CD4-positive, alpha-beta T cell (primary cell): ENCODE measurements around the gene WDFY2. TPM values are rescaled to one million over a fixed set of nuclear protein-coding genes. Genes with fewer than 3 reads are reported as not detected.

ENCODE experiments used
- ATAC-seq: fragments of 200-7000 bp; cut with Tn5 transposase; one replicate; pipeline ENCODE4 v1.10.0; 2022; ENCODE audit warnings: mild to moderate bottlenecking; ENCODE audit not compliant: poor library complexity
- CTCF ChIA-PET: fragments of 350-600 bp; sonication (Branson Sonifier 250); formaldehyde crosslinking; loops from one replicate; lab custom pipeline; 2021; ENCODE audit warnings: antibody characterized with exemption, inconsistent platforms; lab: Charles Lee
- POLR2A ChIA-PET: fragments of 350-600 bp; sonication (Branson Sonifier 250); formaldehyde crosslinking; loops from one replicate; lab custom pipeline; 2021; ENCODE audit warnings: antibody characterized with exemption, inconsistent platforms; lab: Charles Lee
- DNase-seq, 14 experiments: peaks; one replicate each; pipeline ENCODE4 v3.0.0-alpha.2; 2013 to 2020; ENCODE audit warnings: mixed read lengths in 2 of 14
- H3K27ac ChIP-seq, 2 donors: one replicate each; pipeline versions ENCODE4 v1.5.1 to v1.7.0; 2013; ENCODE audit warnings: low read length in 2 of 2, low read depth in 1 of 2, mild to moderate bottlenecking in 1 of 2
- H3K27me3 ChIP-seq, 2 experiments: 1 replicate in 1 of 2; 2 replicates in 1 of 2; pipeline versions ENCODE4 v1.6.1 to v1.7.0; 2013; ENCODE audit warnings: low read length in 2 of 2, control low read depth in 1 of 2, mild to moderate bottlenecking in 1 of 2, moderate library complexity in 1 of 2; ENCODE audit not compliant: insufficient read depth in 2 of 2, control insufficient read depth in 1 of 2
- H3K36me3 ChIP-seq: one replicate; pipeline ENCODE4 v1.6.1; 2013; ENCODE audit warnings: low read length, control low read depth; ENCODE audit not compliant: insufficient read depth
- H3K4me1 ChIP-seq: one replicate; pipeline ENCODE4 v1.6.1; 2013; ENCODE audit warnings: low read length, control low read depth; ENCODE audit not compliant: insufficient read depth
- H3K4me3 ChIP-seq: one replicate; pipeline ENCODE4 v1.5.1; 2013; ENCODE audit warnings: mild to moderate bottlenecking, low read length, moderate library complexity
- H3K9me3 ChIP-seq, 2 experiments: 1 replicate in 1 of 2; 2 replicates in 1 of 2; pipeline versions ENCODE4 v1.6.1 to v1.7.0; 2013; ENCODE audit warnings: low read length in 2 of 2, mild to moderate bottlenecking in 2 of 2, control low read depth in 1 of 2, moderate library complexity in 1 of 2; ENCODE audit not compliant: control insufficient read depth in 1 of 2, insufficient read depth in 1 of 2
- H3K27ac Mint-ChIP-seq: one replicate; pipeline ENCODE4 v1.8.0; 2020; ENCODE audit warnings: mixed read lengths
- H3K27me3 Mint-ChIP-seq: one replicate; pipeline ENCODE4 v1.8.0; 2021; ENCODE audit warnings: mixed read lengths
- H3K36me3 Mint-ChIP-seq: one replicate; pipeline ENCODE4 v1.8.0; 2021; ENCODE audit warnings: low read depth, mixed read lengths
- H3K4me1 Mint-ChIP-seq: one replicate; pipeline ENCODE4 v1.8.0; 2021; ENCODE audit warnings: low read depth, mixed read lengths
- H3K4me3 Mint-ChIP-seq: one replicate; pipeline ENCODE4 v1.8.0; 2020; ENCODE audit warnings: mild to moderate bottlenecking, mixed read lengths
- H3K9me3 Mint-ChIP-seq: one replicate; pipeline ENCODE4 v1.8.0; 2020; ENCODE audit warnings: mixed read lengths
- CTCF ChIP-seq: fragments of 200-600 bp; IDR thresholded peaks from one replicate; pipeline ENCODE4 v1.8.0; 2022; ENCODE audit warnings: antibody characterized with exemption, mild to moderate bottlenecking
- intact Hi-C, 2 experiments: fragments of 100-400 bp; cut with DNase I in 1 of 2; cut with micrococcal nuclease in 1 of 2; formaldehyde crosslinking; loops; one replicate each; pipeline versions ENCODE4 v1.15.1 to v1.9.0; 2023 to 2025; cut with DNase I, micrococcal nuclease
- total RNA-seq, 174 experiments: library from RNA in 2 of 174; stranded (reverse) in 2 of 174; gene quantifications; one replicate each; pipeline ENCODE4 v1.2.3 and lab custom pipeline; 2021 to 2026

The WDFY2 gene
- total RNA-seq, 2 experiments from 2014 or later = 21.4 to 21.9 TPM

GRCh38 chr13:51811920-51812451, 227.7 kb downstream of the WDFY2 start:
- Mint-ChIP-seq H3K9me3 (no peaks in the 10 kb centered on the region), H3K27me3 (no peaks in the 10 kb centered on the region), H3K4me1 (peaks cover 67% of the 10 kb centered on the region), H3K36me3 (peaks cover 81% of the 10 kb centered on the region), H3K4me3 (no peak overlapping the region), H3K27ac (peak overlapping the region; percentile 89)
- H3K27ac ChIP-seq = peak overlapping the region; percentile 2 to 13
- ATAC-seq (no peak), DNase-seq (peak in 2 of 14 experiments; percentile 49 to 53)
- H3K27me3 ChIP-seq = no peaks in the 10 kb centered on the region
- no peak for TF ChIP-seq CTCF
- H3K4me1 ChIP-seq = peaks cover 52% of the 10 kb centered on the region
- H3K9me3 ChIP-seq = peaks cover 0 to 3% of the 10 kb centered on the region in 2 experiments
- peaks cover 44% of the 10 kb centered on the region for H3K36me3 ChIP-seq
- CTCF ChIA-PET = no interaction called here
- POLR2A ChIA-PET = interaction anchor here (0.6 to 8.1 kb wide), 2 partner anchors 13 to 20 kb away, joined by 3 to 110 read pairs; no protein-coding TSS in a partner anchor
- no peak overlapping the region for H3K4me3 ChIP-seq
- intact Hi-C loops = loop anchor here in 1 of 2 experiments (10.0 kb wide), 2 partner anchors 643 to 843 kb away; partner anchors contain the start of genes CKAP2, SUGT1 and VPS36

- DNase-seq (no peak), ATAC-seq (no peak)
- Histone ChIP-seq H3K4me3 (no peak overlapping the region), H3K27me3 (no peaks in the 10 kb centered on the region), H3K4me1 (peaks cover 70% of the 10 kb centered on the region), H3K27ac (no peak overlapping the region), H3K36me3 (peaks cover 41% of the 10 kb centered on the region), H3K9me3 (peaks cover 0 to 3% of the 10 kb centered on the region in 2 experiments)
- TF ChIP-seq CTCF = no peak
- intact Hi-C loops = loop anchor here in 1 of 2 experiments (10.0 kb wide), 2 partner anchors 641 to 841 kb away; partner anchors contain the start of genes CKAP2, SUGT1 and VPS36
- Mint-ChIP-seq H3K9me3 (no peaks in the 10 kb centered on the region), H3K4me3 (peak overlapping the region; percentile 25), H3K4me1 (peaks cover 75% of the 10 kb centered on the region), H3K27me3 (no peaks in the 10 kb centered on the region), H3K27ac (peak overlapping the region; percentile 89), H3K36me3 (peaks cover 79% of the 10 kb centered on the region)
- ChIA-PET POLR2A (interaction anchor here (0.7 to 8.1 kb wide), 8 partner anchors 7 to 361 kb away, joined by 3 to 110 read pairs (median 6); partner anchors contain the start of gene INTS6), CTCF (interaction anchor here (0.6 to 4.4 kb wide), 6 partner anchors 9 to 338 kb away, joined by 3 to 44 read pairs (median 4); no protein-coding TSS in a partner anchor)
Observed at GRCh38 chr13:51814071-51814470, 229.8 kb downstream of the WDFY2 start.

DNA sequence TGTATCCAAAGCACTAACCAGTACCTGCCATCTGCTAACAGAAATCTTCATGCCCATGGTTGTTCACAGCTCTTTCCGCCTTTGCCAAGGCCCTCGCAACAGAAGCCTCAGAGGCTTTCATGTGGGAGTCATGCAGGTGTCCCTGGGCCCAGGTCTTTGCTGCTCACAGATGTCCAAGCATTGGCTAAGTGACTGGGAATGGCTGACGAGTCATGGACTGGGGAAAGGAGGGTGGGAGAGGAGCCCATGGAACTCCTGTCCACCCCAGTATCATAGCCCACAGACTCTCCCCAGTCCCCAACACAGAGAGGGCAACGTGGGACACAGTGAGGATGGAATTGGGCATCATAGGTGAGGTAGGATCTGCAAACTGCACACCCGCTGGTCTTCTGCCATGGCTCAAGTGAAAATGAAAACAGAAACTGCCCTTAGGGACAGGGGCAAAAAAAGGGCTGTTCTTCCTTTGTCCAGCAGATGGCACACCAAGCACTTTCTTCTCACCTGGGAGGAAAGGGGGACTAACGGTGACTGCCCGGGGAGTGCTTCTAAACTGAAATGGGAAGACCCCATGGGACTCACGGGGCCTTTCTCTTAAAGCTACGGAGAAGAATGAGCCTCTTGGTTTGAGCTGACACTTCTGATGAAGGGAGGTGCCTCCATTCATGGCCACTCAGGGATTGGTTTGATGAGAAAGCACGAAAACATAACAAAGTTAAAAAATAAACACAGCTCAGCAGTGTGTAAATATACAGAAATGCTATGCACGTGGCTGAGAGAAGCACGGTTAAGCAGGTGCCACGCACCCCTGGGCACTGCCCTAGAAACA, 230.8 kb downstream of the WDFY2 start:
- no peaks in the 10 kb centered on the region for H3K27me3 ChIP-seq
- H3K4me1 Mint-ChIP-seq = peaks cover 84% of the 10 kb centered on the region
- H3K4me3 ChIP-seq = peak overlapping the region; percentile 13
- peak overlapping the region in 1 of 2 donors; percentile 23 for H3K27ac ChIP-seq
- POLR2A ChIA-PET = interaction anchor here (0.7 to 8.1 kb wide), 11 partner anchors 8 to 364 kb away, joined by 3 to 110 read pairs (median 6); partner anchors contain the start of genes ALG11 and INTS6
- peak overlapping the region; percentile 77 for H3K4me3 Mint-ChIP-seq
- H3K27me3 Mint-ChIP-seq = no peaks in the 10 kb centered on the region
- H3K27ac Mint-ChIP-seq = peak overlapping the region; percentile 89
- no peaks in the 10 kb centered on the region for H3K9me3 Mint-ChIP-seq
- H3K9me3 ChIP-seq = peaks cover 0 to 3% of the 10 kb centered on the region in 2 experiments
- H3K36me3 Mint-ChIP-seq = peaks cover 79% of the 10 kb centered on the region
- DNase-seq (peak; percentile 56 to 88 (median 68)), ATAC-seq (peak; percentile 80)
- peak; percentile 89 for TF ChIP-seq CTCF
- CTCF ChIA-PET = interaction anchor here (0.6 to 4.4 kb wide), 16 partner anchors 10 to 414 kb away, joined by 3 to 44 read pairs (median 4); partner anchors contain the start of genes TMEM272 and WDFY2
- peaks cover 41% of the 10 kb centered on the region for H3K36me3 ChIP-seq
- H3K4me1 ChIP-seq = peaks cover 79% of the 10 kb centered on the region
- intact Hi-C loops = loop anchor here (1.0 to 10.0 kb wide), 6 partner anchors 10 to 840 kb away; partner anchors contain the start of genes CKAP2 (in 1 of the 2), SUGT1 (in 1 of the 2) and VPS36 (in 1 of the 2)
